ENCODE results near the gene ITSN2.
"Not testable (repeated sequence)": the region's sequence is repeated elsewhere in the genome, so short reads cannot be mapped to it uniquely, and the experiment has no call there.

Gene ITSN2

GRCh38 chr2:24214880-24215279, 145.5 kb downstream of the ITSN2 start:
- DNase-seq (ENCODE audit: low read depth in 2 of 2) = no peak

DNA sequence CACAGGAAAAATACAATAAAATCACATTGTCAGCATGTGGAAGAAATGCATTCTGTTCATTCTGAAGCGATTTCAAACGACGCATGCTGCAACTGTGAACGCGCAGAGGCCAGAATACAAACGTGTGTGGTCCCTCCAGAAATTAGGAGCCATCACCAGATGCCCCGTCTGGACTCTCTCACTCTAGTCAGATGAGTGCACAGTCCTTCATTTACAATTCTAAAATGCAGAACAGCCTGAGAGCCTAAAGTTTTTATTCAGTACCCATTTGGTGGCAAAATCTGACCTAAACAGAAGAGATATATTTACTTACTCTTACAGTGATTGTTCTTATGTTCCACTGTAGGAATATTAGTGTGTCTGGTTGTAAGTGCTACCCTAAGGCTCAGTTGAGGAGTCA, 148.9 kb downstream of the ITSN2 start:
- DNase-seq (ENCODE audit: low read depth in 2 of 2) = no peak

- no peak for DNase-seq (ENCODE audit: low read depth in 2 of 2)
Measured at GRCh38 chr2:24210723-24211122, 149.6 kb downstream of the ITSN2 start.

DNA sequence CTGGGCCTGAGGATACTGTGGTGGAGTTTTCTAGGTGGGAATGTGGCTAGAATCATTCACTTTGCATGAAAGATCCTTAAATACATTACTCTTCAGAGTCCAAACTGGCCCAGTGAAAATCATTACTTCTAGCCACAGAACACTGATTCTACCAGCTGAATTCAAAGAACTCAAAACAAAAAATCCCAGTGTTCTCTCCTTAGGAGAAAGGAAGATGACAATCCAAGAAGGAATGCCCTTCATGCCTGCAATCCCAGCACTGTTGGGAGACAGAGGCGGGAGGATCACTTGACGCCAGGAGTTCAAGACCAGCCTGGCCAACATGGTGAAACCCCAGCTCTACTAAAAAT, 150.3 kb downstream of the ITSN2 start:
- DNase-seq (ENCODE audit: low read depth in 2 of 2) = no peak

DNA sequence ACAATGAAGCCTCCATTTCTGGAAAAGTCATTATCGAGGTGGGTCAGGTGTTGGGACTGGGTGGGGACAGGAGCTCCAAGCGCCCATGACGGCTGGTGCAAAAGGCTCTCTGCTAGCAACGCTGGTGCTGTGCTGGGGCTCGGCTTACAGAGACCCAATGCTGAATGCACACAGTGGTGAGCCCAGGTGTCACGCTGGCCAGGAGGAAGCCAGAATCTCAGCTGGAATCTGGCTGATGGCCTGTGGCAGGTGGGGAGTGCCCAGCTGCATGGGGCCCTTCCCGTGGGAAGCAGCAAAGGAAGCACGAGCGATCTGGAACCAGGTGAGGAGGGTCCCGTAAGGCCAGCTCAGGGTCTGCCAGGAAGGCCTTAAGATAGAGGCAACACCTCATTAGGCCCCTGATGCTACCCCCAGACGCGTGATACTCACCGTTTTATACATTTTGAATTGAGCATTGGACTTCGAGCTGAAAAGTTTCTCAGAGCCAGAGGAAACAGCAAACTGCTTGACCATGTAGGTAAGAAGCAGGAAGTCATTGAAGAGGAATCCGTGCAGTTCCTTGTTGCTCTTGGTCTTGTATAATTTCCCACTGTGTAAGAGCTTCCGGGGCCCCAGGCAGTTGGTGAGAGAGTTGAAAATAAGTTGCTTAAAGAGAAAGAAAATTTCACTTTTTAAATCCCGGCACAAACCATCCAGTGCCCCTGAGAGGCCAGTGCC, 150.8 kb downstream of the ITSN2 start:
- no peak for DNase-seq (ENCODE audit: low read depth in 2 of 2)

DNA sequence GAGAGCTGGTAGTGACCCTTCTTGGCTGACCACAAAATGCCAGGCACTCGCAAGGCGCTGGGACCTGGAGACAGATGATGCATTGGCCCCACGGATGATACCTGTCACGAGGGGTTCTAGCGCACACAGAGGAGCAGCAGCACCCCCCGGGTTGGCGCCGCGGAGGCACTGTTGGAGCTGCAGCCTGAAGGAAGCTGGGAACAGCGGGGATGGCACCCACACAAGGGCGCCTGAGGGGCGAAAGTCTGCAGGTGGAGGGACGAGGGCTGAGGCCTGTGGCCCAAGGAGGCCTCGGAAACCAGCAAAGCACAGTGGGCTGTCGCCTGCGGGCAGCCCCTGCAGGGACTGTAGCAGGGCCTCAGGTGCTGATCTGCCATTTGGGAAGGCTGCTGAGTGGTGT, 151.8 kb downstream of the ITSN2 start:
- DNase-seq (ENCODE audit: low read depth in 2 of 2) = no peak

- DNase-seq (ENCODE audit: low read depth in 2 of 2) = no peak
Measured at GRCh38 chr2:24207359-24207758, 153.0 kb downstream of the ITSN2 start.

DNA sequence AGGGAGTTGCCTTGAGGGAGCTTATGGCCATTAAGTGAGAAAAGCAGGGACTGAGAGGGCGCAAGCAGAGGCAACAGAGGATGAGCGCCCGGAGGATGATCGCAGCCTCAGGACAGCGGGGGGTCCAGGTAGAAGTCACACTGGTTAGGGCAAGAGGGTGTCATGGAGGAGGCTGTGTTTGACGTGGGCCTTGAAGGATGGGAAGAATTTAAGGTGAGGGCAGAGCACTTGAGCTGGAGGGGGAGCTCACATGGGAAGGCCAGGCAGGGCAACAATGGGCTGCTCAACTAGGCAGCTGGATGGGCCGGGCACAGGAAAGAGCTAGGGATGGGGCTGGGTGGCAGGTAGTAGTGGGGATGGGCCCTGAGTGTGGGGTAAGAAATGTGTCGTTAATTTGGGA, 153.6 kb downstream of the ITSN2 start:
- DNase-seq (ENCODE audit: low read depth in 2 of 2) = no peak

DNA sequence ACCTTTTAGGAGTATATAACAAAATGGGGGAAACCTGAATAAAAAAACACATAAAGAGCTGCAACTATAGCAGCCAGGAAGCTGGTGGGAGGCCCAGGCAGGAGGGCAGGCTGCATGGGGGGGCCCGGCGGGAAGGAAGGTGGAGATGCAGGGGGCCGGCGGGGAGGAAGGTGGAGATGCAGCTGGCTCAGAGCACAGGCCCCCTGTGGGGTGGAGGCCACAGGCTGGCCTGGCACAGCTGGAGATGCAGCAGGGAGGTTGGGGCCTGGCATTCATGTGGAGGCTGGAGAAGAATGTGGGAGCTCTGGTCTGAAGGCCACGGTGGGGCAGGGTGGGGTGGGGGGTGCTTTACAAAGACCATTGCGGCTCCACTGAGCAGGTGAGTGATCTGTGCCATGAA, 154.1 kb downstream of the ITSN2 start:
- no peak for DNase-seq (ENCODE audit: low read depth in 2 of 2)

DNA sequence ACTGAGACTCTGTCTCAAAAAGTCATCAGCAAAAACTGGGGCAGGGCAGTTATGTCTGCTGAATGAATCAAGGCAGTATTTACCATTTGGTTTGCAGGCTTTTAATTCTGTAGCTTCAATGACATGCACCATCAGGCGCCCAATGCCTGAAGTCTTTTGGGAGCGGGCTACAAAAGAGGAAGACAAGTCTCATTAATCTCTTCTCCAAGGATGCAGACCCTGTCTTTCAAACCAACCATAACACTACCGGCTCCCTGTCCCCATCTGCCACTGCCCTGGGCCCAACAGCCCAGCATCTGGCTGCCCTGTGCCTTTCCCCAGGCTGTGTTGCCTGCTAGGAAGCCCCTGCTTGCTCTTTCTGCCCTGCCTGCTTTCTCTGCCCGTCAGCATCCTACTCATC, 155.2 kb downstream of the ITSN2 start:
- no peak for DNase-seq (ENCODE audit: low read depth in 2 of 2)

GRCh38 chr2:24204505-24204904, 155.8 kb downstream of the ITSN2 start:
- DNase-seq (ENCODE audit: low read depth in 2 of 2) = no peak

- no peak for DNase-seq (ENCODE audit: low read depth in 2 of 2)
Measured at GRCh38 chr2:24203787-24204150, 156.6 kb downstream of the ITSN2 start.

- no peak for DNase-seq (ENCODE audit: low read depth in 2 of 2)
Measured at GRCh38 chr2:24203029-24203786, 157.1 kb downstream of the ITSN2 start.

GRCh38 chr2:24200799-24201198, 159.5 kb downstream of the ITSN2 start:
- no peak for DNase-seq (ENCODE audit: low read depth in 2 of 2)

DNA sequence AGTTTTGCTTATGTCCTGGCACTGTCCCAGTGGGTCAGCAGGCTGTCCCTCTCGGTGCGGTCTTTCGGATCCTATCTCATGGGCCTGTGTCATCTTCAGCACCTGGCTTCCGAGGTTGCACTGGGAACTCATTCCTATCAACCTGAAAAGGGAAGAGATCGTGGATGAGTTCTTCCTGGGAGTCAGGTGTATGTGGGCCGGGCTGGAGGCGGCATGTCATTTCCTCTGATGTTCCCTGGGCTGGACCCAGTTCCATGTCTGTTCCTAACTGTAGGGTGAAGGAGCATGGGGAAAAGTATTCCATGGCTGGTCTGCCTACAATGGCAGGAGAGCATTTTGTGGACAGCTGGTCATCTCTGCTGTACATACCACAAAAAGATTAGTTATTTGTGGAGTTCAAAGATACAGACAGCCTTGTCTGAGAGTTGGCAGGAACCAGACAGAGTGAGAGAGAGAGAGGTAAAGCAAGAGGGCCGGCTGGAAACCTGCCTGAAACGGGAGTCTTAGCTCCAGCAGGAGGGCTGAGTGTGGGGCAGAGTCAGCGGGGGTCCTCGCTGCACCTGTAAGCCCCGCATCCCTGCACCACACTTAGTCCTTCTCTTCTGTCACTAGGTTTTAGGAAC, 160.3 kb downstream of the ITSN2 start:
- no peak for DNase-seq (ENCODE audit: low read depth in 2 of 2)

- not testable (repeated sequence) for DNase-seq (ENCODE audit: low read depth in 2 of 2)
Measured at GRCh38 chr2:24197213-24197612, 163.1 kb downstream of the ITSN2 start.

- no peak for DNase-seq (ENCODE audit: low read depth in 2 of 2)
Measured at GRCh38 chr2:24191848-24192247, 168.5 kb downstream of the ITSN2 start.

- DNase-seq (ENCODE audit: low read depth in 2 of 2) = no peak
Measured at GRCh38 chr2:24191156-24191555, 169.2 kb downstream of the ITSN2 start.

GRCh38 chr2:24190503-24190902, 169.8 kb downstream of the ITSN2 start:
- no peak for DNase-seq (ENCODE audit: low read depth in 2 of 2)

DNA sequence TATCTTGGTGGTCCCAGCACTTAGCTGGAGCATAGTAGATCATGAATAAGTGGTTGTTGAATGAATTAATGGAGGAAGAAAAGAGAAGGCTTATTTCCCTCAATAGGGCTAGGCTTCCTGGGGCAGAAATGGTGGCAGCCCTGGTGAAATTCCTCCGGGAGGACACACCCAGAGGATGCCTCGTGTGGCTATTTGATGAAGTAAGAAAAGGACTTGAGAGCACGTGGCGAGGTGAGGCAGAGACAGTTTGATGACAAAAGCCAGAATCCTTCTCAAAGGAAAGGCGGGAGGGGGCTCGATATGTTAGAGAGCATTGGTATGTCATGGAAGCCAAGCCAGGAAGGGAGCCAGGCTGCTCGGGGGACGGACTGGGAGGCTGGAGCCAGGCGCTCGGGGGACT, 170.8 kb downstream of the ITSN2 start:
- DNase-seq (ENCODE audit: low read depth in 2 of 2) = no peak

DNA sequence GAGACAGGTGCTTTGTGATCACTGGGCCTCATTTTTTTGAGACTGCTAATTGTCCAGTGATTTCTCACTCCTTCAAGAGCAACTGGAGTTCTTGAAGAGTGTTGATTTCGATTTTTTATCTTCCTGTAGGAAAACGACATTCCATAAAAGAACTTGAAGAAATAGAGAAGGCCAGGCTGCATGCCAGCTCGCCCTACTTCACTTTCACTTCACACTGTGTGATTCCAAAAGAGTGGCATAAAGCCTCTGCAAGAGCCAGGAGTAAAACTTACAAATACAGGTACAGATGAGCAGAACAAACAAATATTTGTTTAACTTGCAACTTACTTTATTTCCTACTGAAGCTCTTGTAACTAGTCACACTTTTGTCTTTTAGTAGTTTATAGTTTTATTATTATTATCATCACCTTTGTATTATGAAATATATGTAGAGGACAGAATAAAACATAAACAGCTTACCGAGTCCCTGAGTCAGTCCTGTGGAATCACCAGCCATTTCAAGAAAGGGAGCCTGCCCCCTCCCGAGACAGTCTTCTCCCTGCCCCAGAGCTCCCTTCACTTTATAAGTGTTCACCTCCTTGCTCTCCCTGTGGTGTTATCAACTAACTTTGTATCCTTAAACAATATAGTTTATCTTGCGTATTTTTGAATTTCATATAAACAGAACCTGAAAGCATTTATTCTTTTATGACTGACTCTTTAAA, 176.8 kb downstream of the ITSN2 start:
- no peak for DNase-seq (ENCODE audit: low read depth in 2 of 2)

DNA sequence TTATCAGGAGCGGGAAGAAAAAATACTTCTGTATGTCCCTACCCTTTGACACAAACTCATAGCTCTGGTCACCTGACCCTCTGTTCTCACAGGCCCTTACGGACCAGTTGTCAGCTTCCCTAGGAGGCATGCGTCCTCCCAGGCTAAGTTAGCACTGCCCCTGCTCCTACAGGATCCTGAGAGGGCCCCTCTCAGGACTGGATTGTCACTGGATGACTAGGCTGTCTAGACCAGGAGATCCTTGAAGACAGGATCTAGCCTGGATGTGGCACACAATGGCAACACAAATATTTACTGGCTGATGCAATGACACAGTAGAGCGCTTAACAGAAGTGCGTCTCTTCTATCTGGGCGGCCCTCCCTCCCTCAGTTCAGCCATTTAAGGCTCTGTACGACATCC, 177.8 kb downstream of the ITSN2 start:
- no peak for DNase-seq (ENCODE audit: low read depth in 2 of 2)

DNA sequence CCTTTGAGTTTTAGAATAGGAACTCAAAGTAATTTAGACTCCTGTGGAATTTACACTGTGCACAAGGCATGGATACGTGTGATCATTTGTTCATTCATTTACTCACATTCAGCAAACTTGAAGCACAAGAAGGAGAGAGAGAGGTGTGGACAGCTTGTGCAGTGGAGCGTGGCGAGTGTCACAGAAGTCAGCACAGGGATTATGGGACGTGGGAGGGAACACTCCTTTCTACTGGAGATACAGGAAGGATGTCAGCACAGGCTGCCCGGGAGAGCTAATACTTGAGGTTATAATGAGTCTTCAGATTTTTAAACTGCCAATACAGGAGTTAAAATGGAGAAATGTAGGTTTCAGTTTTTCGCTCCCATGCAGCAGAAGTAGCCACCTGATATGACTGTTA, 178.5 kb downstream of the ITSN2 start:
- no peak for DNase-seq (ENCODE audit: low read depth in 2 of 2)

Measured in stimulated activated CD8-positive, alpha-beta memory T cell treated with anti-CD3 and anti-CD28 coated beads, Interleukin-2, amount 100 ng/mL, for 48 hours (primary cell).